ENCODE data around the gene RAMAC. TPM values are rescaled to one million over a fixed set of nuclear protein-coding genes. Genes with fewer than 3 reads are reported as not detected.

RAMAC gene
- total RNA-seq, 1 donor = 26.4 TPM

- H3K79me2 ChIP-seq (ENCODE audit: insufficient read depth, low read length) = peaks cover 23% of the 10 kb centered on the region
- H3K4me2 ChIP-seq (ENCODE audit: insufficient read depth, low read length) = peak overlapping the region; percentile 92
- H2AFZ ChIP-seq (ENCODE audit: low read length) = peak overlapping the region; percentile 99
- H3K27me3 ChIP-seq (ENCODE audit: insufficient read depth, low read length) = no peaks in the 10 kb centered on the region
- no peaks in the 10 kb centered on the region for H3K9me3 ChIP-seq (ENCODE audit: low read depth, low read length)
- peak overlapping the region; percentile 74 for H3K27ac ChIP-seq (ENCODE audit: low read depth, low read length)
- H3K4me1 ChIP-seq (ENCODE audit: insufficient read depth, low read length) = peaks cover 20% of the 10 kb centered on the region
- no peak for TF ChIP-seq CTCF (IDR thresholded peaks at IDR 0.05; ENCODE audit: extremely low read depth, low read depth, low read length)
- H3K36me3 ChIP-seq (ENCODE audit: insufficient read depth, low read length) = peaks cover 27% of the 10 kb centered on the region
- DNase-seq (ENCODE audit: insufficient read length, low spot score, missing footprints) = no peak
- peaks cover 8% of the 10 kb centered on the region for H4K20me1 ChIP-seq (ENCODE audit: insufficient read depth, low read length)
- H3K4me3 ChIP-seq (ENCODE audit: insufficient read depth, low read length) = peak overlapping the region; percentile 89
Observed at GRCh38 chr15:83012076-83012426, 26.0 kb downstream of the RAMAC start.

GRCh38 chr15:83012636-83013035, 26.6 kb downstream of the RAMAC start:
- no peaks in the 10 kb centered on the region for H3K9me3 ChIP-seq (ENCODE audit: low read depth, low read length)
- H3K4me1 ChIP-seq (ENCODE audit: insufficient read depth, low read length) = peaks cover 20% of the 10 kb centered on the region
- H3K4me3 ChIP-seq (ENCODE audit: insufficient read depth, low read length) = peak overlapping the region; percentile 89
- peak overlapping the region; percentile 92 for H3K4me2 ChIP-seq (ENCODE audit: insufficient read depth, low read length)
- no peak overlapping the region for H3K27ac ChIP-seq (ENCODE audit: low read depth, low read length)
- peaks cover 21% of the 10 kb centered on the region for H3K79me2 ChIP-seq (ENCODE audit: insufficient read depth, low read length)
- H3K27me3 ChIP-seq (ENCODE audit: insufficient read depth, low read length) = no peaks in the 10 kb centered on the region
- no peak for DNase-seq (ENCODE audit: insufficient read length, low spot score, missing footprints)
- peaks cover 8% of the 10 kb centered on the region for H4K20me1 ChIP-seq (ENCODE audit: insufficient read depth, low read length)
- TF ChIP-seq CTCF (IDR thresholded peaks at IDR 0.05; ENCODE audit: extremely low read depth, low read depth, low read length) = no peak
- H3K36me3 ChIP-seq (ENCODE audit: insufficient read depth, low read length) = peaks cover 23% of the 10 kb centered on the region
- H2AFZ ChIP-seq (ENCODE audit: low read length) = no peak overlapping the region

GRCh38 chr15:83014205-83014653, 28.2 kb downstream of the RAMAC start:
- Histone ChIP-seq H3K4me3 (ENCODE audit: insufficient read depth, low read length) (no peak overlapping the region), H3K27me3 (ENCODE audit: insufficient read depth, low read length) (no peaks in the 10 kb centered on the region), H4K20me1 (ENCODE audit: insufficient read depth, low read length) (peaks cover 8% of the 10 kb centered on the region), H3K27ac (ENCODE audit: low read depth, low read length) (no peak overlapping the region), H3K36me3 (ENCODE audit: insufficient read depth, low read length) (peaks cover 16% of the 10 kb centered on the region), H3K4me2 (ENCODE audit: insufficient read depth, low read length) (no peak overlapping the region), H3K79me2 (ENCODE audit: insufficient read depth, low read length) (peaks cover 20% of the 10 kb centered on the region), H3K4me1 (ENCODE audit: insufficient read depth, low read length) (peaks cover 20% of the 10 kb centered on the region), H2AFZ (ENCODE audit: low read length) (no peak overlapping the region), H3K9me3 (ENCODE audit: low read depth, low read length) (no peaks in the 10 kb centered on the region)
- TF ChIP-seq CTCF (IDR thresholded peaks at IDR 0.05; ENCODE audit: extremely low read depth, low read depth, low read length) = no peak
- no peak for DNase-seq (ENCODE audit: insufficient read length, low spot score, missing footprints)

GRCh38 chr15:83015361-83015760, 29.4 kb downstream of the RAMAC start:
- DNase-seq (ENCODE audit: insufficient read length, low spot score, missing footprints) = no peak
- no peak overlapping the region for H3K4me3 ChIP-seq (ENCODE audit: insufficient read depth, low read length)
- H4K20me1 ChIP-seq (ENCODE audit: insufficient read depth, low read length) = peaks cover 4% of the 10 kb centered on the region
- H3K9me3 ChIP-seq (ENCODE audit: low read depth, low read length) = no peaks in the 10 kb centered on the region
- H3K79me2 ChIP-seq (ENCODE audit: insufficient read depth, low read length) = peaks cover 11% of the 10 kb centered on the region
- H2AFZ ChIP-seq (ENCODE audit: low read length) = no peak overlapping the region
- no peak for TF ChIP-seq CTCF (IDR thresholded peaks at IDR 0.05; ENCODE audit: extremely low read depth, low read depth, low read length)
- H3K36me3 ChIP-seq (ENCODE audit: insufficient read depth, low read length) = peaks cover 14% of the 10 kb centered on the region
- peaks cover 16% of the 10 kb centered on the region for H3K4me1 ChIP-seq (ENCODE audit: insufficient read depth, low read length)
- no peaks in the 10 kb centered on the region for H3K27me3 ChIP-seq (ENCODE audit: insufficient read depth, low read length)
- no peak overlapping the region for H3K27ac ChIP-seq (ENCODE audit: low read depth, low read length)
- no peak overlapping the region for H3K4me2 ChIP-seq (ENCODE audit: insufficient read depth, low read length)

All from osteoblast (primary cell).